ENCODE results near the gene FARSA. TPM values are rescaled to one million over a fixed set of nuclear protein-coding genes. Genes with fewer than 3 reads are reported as not detected.

Gene FARSA
- total RNA-seq, 1 donor from 2014 or later: 44.2 TPM

- Histone ChIP-seq H3K36me3 (no peaks in the 10 kb centered on the region), H3K4me3 (no peak overlapping the region), H3K9me3 (no peaks in the 10 kb centered on the region), H3K27me3 (no peaks in the 10 kb centered on the region), H3K4me1 (no peaks in the 10 kb centered on the region), H3K27ac (no peak overlapping the region)
- intact Hi-C loops (cut with DNase I): no loop called here
- DNase-seq (ENCODE audit: extremely low spot score in 2 of 2): no peak
- TF ChIP-seq POLR2AphosphoS5 (IDR thresholded peaks at IDR 0.05; ENCODE audit: insufficient read depth in 1 of 2, low read depth in 1 of 2) (no peak), POLR2A (IDR thresholded peaks at IDR 0.05) (no peak), CTCF (IDR thresholded peaks at IDR 0.05) (no peak)
Observed at GRCh38 chr19:12975221-12975741, 41.8 kb upstream of the FARSA start.

DNA sequence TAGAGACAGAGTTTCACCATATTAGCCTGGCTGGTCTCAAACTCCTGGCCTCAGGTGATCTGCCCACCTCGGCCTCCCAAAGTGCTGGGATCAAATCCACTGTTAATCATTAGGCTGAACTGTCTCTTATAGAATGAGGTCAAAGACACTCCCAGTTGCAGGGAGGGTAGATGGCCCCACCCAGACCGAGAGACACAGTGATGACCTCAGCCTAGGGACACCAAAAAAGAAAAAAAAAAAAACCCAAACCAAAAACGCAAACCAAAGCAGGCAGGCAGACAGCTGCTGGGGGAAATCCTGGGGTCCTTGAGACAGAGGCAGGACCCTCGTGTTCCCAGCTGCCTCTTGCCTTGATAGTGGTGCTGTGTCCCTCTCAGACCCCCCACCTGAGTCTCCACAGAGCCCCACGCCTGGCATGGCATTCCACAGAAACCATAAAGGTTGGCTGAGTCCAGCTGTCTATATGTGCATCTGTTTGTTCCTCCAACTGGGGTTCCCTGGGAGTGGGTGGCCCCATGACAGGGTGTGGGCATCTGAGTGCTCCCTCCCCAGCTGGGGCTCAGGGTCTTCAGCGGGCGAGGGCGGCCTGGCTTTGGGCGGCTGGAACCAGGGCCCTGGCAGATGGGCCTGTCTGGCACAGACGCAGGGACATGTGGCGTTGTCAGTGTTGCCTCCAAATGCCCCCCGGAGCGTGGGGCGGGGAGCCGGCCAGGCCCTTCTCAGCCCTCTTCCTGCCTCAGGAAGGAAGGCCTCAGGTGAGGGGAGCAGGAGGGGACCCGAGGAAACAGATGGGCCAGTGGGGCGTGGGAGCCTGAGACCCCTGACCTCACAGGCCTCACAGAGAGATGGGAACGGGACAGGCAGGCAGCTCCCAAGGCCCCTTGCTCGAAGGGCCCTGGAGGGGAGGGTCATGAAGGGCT lies 41.0 kb upstream of the FARSA start:
- H3K4me3 ChIP-seq: no peak overlapping the region
- TF ChIP-seq POLR2AphosphoS5 (IDR thresholded peaks at IDR 0.05; ENCODE audit: insufficient read depth in 1 of 2, low read depth in 1 of 2): no peak
- no peak for TF ChIP-seq CTCF (IDR thresholded peaks at IDR 0.05)
- no peak for TF ChIP-seq POLR2A (IDR thresholded peaks at IDR 0.05)
- no peaks in the 10 kb centered on the region for H3K36me3 ChIP-seq
- no peak overlapping the region for H3K27ac ChIP-seq
- peaks cover 2% of the 10 kb centered on the region for H3K4me1 ChIP-seq
- H3K27me3 ChIP-seq: no peaks in the 10 kb centered on the region
- intact Hi-C loops (cut with DNase I): no loop called here
- no peak for DNase-seq (ENCODE audit: extremely low spot score in 2 of 2)
- H3K9me3 ChIP-seq: no peaks in the 10 kb centered on the region

- no peaks in the 10 kb centered on the region for H3K36me3 ChIP-seq
- intact Hi-C loops (cut with DNase I): no loop called here
Observed at GRCh38 chr19:12973236-12973635, 39.7 kb upstream of the FARSA start.

GRCh38 chr19:12970070-12970820 lies 36.7 kb upstream of the FARSA start:
- Histone ChIP-seq H3K36me3 (no peaks in the 10 kb centered on the region), H3K27me3 (no peaks in the 10 kb centered on the region), H3K4me1 (peaks cover 5% of the 10 kb centered on the region), H3K9me3 (no peaks in the 10 kb centered on the region), H3K4me3 (no peak overlapping the region), H3K27ac (no peak overlapping the region)
- no peak for DNase-seq (ENCODE audit: extremely low spot score in 2 of 2)
- intact Hi-C loops (cut with DNase I): no loop called here
- no peak for TF ChIP-seq POLR2AphosphoS5 (IDR thresholded peaks at IDR 0.05; ENCODE audit: insufficient read depth in 1 of 2, low read depth in 1 of 2)
- TF ChIP-seq POLR2A (IDR thresholded peaks at IDR 0.05): no peak
- TF ChIP-seq CTCF (IDR thresholded peaks at IDR 0.05): no peak

More at GRCh38 chr19:12973236-12973635, 39.7 kb upstream of the FARSA start:
- no peaks in the 10 kb centered on the region for H3K9me3 ChIP-seq
- H3K27me3 ChIP-seq: no peaks in the 10 kb centered on the region
- peaks cover 5% of the 10 kb centered on the region for H3K4me1 ChIP-seq
- no peak overlapping the region for H3K27ac ChIP-seq
- no peak for TF ChIP-seq CTCF (IDR thresholded peaks at IDR 0.05)
- no peak for TF ChIP-seq POLR2A (IDR thresholded peaks at IDR 0.05)
- no peak for TF ChIP-seq POLR2AphosphoS5 (IDR thresholded peaks at IDR 0.05; ENCODE audit: insufficient read depth in 1 of 2, low read depth in 1 of 2)
- no peak for DNase-seq (ENCODE audit: extremely low spot score in 2 of 2)
- H3K4me3 ChIP-seq: no peak overlapping the region
